MM.1S (cell line): ENCODE data around the gene CACNA2D1.

ENCODE experiments used
- DNase-seq: peaks from one replicate; pipeline ENCODE4 v3.0.0-alpha.2; 2015
- H2AFZ ChIP-seq: fragments of 300-600 bp; sonication (generic); 2 replicates; pipeline ENCODE4 v1.6.0; 2016; ENCODE audit warnings: antibody characterized with exemption, low read length
- H3F3A ChIP-seq: fragments of 300-600 bp; sonication (generic); 2 replicates; pipeline ENCODE4 v1.6.1; 2016; ENCODE audit warnings: mild to moderate bottlenecking, antibody characterized with exemption, low read length, moderate library complexity, mixed read lengths; ENCODE audit not compliant: insufficient read depth
- H3K27ac ChIP-seq: fragments of 300-600 bp; sonication (generic); 2 replicates; pipeline ENCODE4 v1.5.1; 2016; ENCODE audit warnings: mild to moderate bottlenecking, low read length
- H3K27me3 ChIP-seq: fragments of 300-600 bp; sonication (generic); replicated peaks from 2 replicates; pipeline ENCODE4 v1.6.0; 2016; ENCODE audit warnings: low read length; ENCODE audit not compliant: insufficient read depth
- H3K36me3 ChIP-seq: fragments of 300-600 bp; sonication (generic); replicated peaks from 2 replicates; pipeline ENCODE4 v1.6.1; 2016; ENCODE audit warnings: mild to moderate bottlenecking, low read length, mixed read lengths; ENCODE audit not compliant: insufficient read depth
- H3K4me1 ChIP-seq: fragments of 300-600 bp; sonication (generic); 2 replicates; pipeline ENCODE4 v1.6.1; 2016; ENCODE audit warnings: low read length, mixed read lengths
- H3K4me2 ChIP-seq: fragments of 300-600 bp; sonication (generic); 2 replicates; pipeline ENCODE4 v1.6.0; 2016; ENCODE audit warnings: low read depth, low read length
- H3K4me3 ChIP-seq: fragments of 300-600 bp; sonication (generic); 2 replicates; pipeline ENCODE4 v1.5.1; 2016; ENCODE audit warnings: low read length, mixed read lengths
- H3K79me2 ChIP-seq: fragments of 300-600 bp; sonication (generic); 2 replicates; pipeline ENCODE4 v1.6.1; 2016; ENCODE audit warnings: mixed run types, low read length, mixed read lengths
- H3K9ac ChIP-seq: fragments of 300-600 bp; sonication (generic); 2 replicates; pipeline ENCODE4 v1.6.1; 2016; ENCODE audit warnings: low read length, mixed read lengths
- H3K9me2 ChIP-seq: fragments of 300-600 bp; sonication (generic); replicated peaks from 2 replicates; pipeline ENCODE4 v1.6.1; 2016; ENCODE audit warnings: mild to moderate bottlenecking, low read length, mixed read lengths; ENCODE audit not compliant: insufficient read depth
- H3K9me3 ChIP-seq: fragments of 300-600 bp; sonication (generic); replicated peaks from 2 replicates; pipeline ENCODE4 v1.6.1; 2016; ENCODE audit warnings: mild to moderate bottlenecking, low read length, mixed read lengths; ENCODE audit not compliant: insufficient read depth
- H4K20me1 ChIP-seq: fragments of 300-600 bp; sonication (generic); 2 replicates; pipeline ENCODE4 v1.6.1; 2016; ENCODE audit warnings: mild to moderate bottlenecking, low read length, moderate library complexity, mixed read lengths; ENCODE audit not compliant: insufficient read depth
- CTCF ChIP-seq: fragments of 300-600 bp; sonication (generic); IDR thresholded peaks from 2 replicates; pipeline ENCODE4 v1.5.1; 2016; ENCODE audit warnings: antibody characterized with exemption, low read length, mixed read lengths
- EZH2 ChIP-seq: fragments of 300-600 bp; sonication (generic); optimal IDR thresholded peaks from 2 replicates; pipeline ENCODE3; 2017; ENCODE audit warnings: low read depth, mild to moderate bottlenecking, antibody characterized with exemption, low read length, mixed read lengths
- EZH2phosphoT487 ChIP-seq: fragments of 300-600 bp; sonication (generic); IDR thresholded peaks from 2 replicates; pipeline ENCODE4 v1.6.1; 2018; ENCODE audit warnings: antibody characterized with exemption, low read length

Gene CACNA2D1

GRCh38 chr7:82442492-82443035 lies 1.0 kb downstream of the CACNA2D1 start:
- H3K27me3 ChIP-seq, result peaks cover 9% of the 10 kb centered on the region; the same call in 1 of the 2 replicates
- H3K27ac ChIP-seq, result no peak overlapping the region
- H3K9ac ChIP-seq, result peak overlapping the region; percentile 56; the same call in 1 of the 2 replicates
- H2AFZ ChIP-seq, result peak overlapping the region; percentile 95
- no peaks in the 10 kb centered on the region for H3K36me3 ChIP-seq
- H3K4me3 ChIP-seq, result peak overlapping the region; percentile 71
- H3F3A ChIP-seq, result no peaks in the 10 kb centered on the region; the same call in 1 of the 2 replicates
- H3K4me2 ChIP-seq, result peak overlapping the region; percentile 91
- no peaks in the 10 kb centered on the region for H3K9me2 ChIP-seq
- DNase-seq, result no peak
- 0 out of 2 replicates have a peak, but pooled peaks cover 6% of the 10 kb centered on the region for H3K4me1 ChIP-seq
- no peaks in the 10 kb centered on the region for H4K20me1 ChIP-seq
- no peaks in the 10 kb centered on the region for H3K9me3 ChIP-seq
- TF ChIP-seq CTCF, result no peak
- no peak for TF ChIP-seq EZH2phosphoT487
- TF ChIP-seq EZH2, result no peak
- H3K79me2 ChIP-seq, result no peaks in the 10 kb centered on the region

DNA sequence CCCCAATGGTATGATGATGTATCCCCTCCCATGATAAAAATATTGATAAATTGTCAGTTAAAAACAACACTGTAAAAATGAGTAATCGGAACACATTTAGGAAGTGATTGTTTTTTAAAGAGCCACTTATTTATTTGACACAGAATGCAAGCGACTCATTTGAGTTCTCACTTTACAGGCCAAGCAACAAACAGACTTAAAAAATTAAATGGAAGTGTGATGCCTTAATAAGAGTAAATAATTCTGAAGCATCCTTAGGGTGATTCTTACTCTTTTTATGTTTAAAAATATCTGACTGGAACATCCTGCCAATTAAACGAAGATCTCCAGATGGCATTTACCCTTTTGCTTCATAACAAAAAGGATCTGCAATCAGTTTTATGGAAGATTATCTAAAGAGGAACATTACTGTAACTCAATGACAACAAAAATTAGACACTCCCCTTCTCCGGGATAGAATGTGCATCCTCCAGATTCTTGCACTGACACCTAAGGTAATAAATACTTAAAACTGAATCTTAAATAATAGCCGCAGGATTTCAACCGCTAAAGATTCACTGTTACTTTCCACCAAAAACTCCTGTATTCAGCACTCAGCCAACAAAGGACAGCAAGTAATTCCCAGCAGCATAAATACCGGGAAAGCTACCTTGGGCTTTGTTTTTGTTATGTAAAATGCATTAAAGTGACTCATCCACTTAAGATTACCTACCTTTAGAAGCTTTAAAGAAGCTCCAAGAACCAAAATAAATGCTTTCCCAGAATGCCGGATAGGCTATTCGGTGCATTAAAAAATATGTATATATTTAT lies 1.7 kb downstream of the CACNA2D1 start:
- peak overlapping the region; percentile 91; the same call in 1 of the 2 replicates for H3K4me2 ChIP-seq
- TF ChIP-seq EZH2phosphoT487 (no peak), EZH2 (no peak)

GRCh38 chr7:82438521-82438920 lies 5.1 kb downstream of the CACNA2D1 start:
- H3K27me3 ChIP-seq, result peaks cover 9% of the 10 kb centered on the region; the same call in 1 of the 2 replicates
- no peak overlapping the region for H3K9ac ChIP-seq
- no peaks in the 10 kb centered on the region for H3K9me3 ChIP-seq
- TF ChIP-seq CTCF (no peak), EZH2phosphoT487 (no peak), EZH2 (no peak)
- no peaks in the 10 kb centered on the region for H3K36me3 ChIP-seq
- no peak overlapping the region for H3K27ac ChIP-seq
- DNase-seq, result no peak
- no peaks in the 10 kb centered on the region for H3K79me2 ChIP-seq
- no peaks in the 10 kb centered on the region for H4K20me1 ChIP-seq
- H3K4me2 ChIP-seq, result no peak overlapping the region
- H3K9me2 ChIP-seq, result no peaks in the 10 kb centered on the region
- no peak overlapping the region for H3K4me3 ChIP-seq
- 0 out of 2 replicates have a peak, but pooled peaks cover 3% of the 10 kb centered on the region for H3K4me1 ChIP-seq
- no peak overlapping the region for H2AFZ ChIP-seq
- no peaks in the 10 kb centered on the region for H3F3A ChIP-seq

More for the DNA sequence above, 1.7 kb downstream of the CACNA2D1 start:
- Histone ChIP-seq H2AFZ (no peak overlapping the region), H3K79me2 (no peaks in the 10 kb centered on the region), H3F3A (no peaks in the 10 kb centered on the region; the same call in 1 of the 2 replicates), H3K9me3 (no peaks in the 10 kb centered on the region), H4K20me1 (no peaks in the 10 kb centered on the region), H3K36me3 (no peaks in the 10 kb centered on the region), H3K27me3 (peaks cover 9% of the 10 kb centered on the region; the same call in 1 of the 2 replicates), H3K9me2 (no peaks in the 10 kb centered on the region), H3K9ac (no peak overlapping the region), H3K4me1 (0 out of 2 replicates have a peak, but pooled peaks cover 6% of the 10 kb centered on the region), H3K4me3 (no peak overlapping the region; the same call in 1 of the 2 replicates), H3K27ac (no peak overlapping the region)
- DNase-seq, result no peak
